Progenitor cell of endocrine pancreas (in vitro differentiated cells): Measurements from ENCODE around the gene JAM2. TPM values are rescaled to one million over a fixed set of nuclear protein-coding genes. Genes with fewer than 3 reads are reported as not detected.

ENCODE experiments used
- DNase-seq: peaks from one replicate; pipeline ENCODE4 v3.0.0; 2021; ENCODE audit warnings: low spot score; ENCODE audit not compliant: unreplicated experiment
- H3K27ac Mint-ChIP-seq: 2 replicates; pipeline ENCODE4 v1.8.0; 2021; ENCODE audit warnings: mild to moderate bottlenecking, moderate library complexity, mixed read lengths
- H3K27me3 Mint-ChIP-seq: 2 replicates; pipeline ENCODE4 v1.8.0; 2021; ENCODE audit warnings: mixed read lengths
- H3K36me3 Mint-ChIP-seq: 2 replicates; pipeline ENCODE4 v1.8.0; 2022; ENCODE audit warnings: mixed read lengths; ENCODE audit not compliant: insufficient read depth
- H3K4me1 Mint-ChIP-seq: 2 replicates; pipeline ENCODE4 v1.8.0; 2021; ENCODE audit warnings: low read depth, mixed read lengths
- H3K4me3 Mint-ChIP-seq: 2 replicates; pipeline ENCODE4 v1.8.0; 2021; ENCODE audit warnings: low read depth, mild to moderate bottlenecking, moderate library complexity, mixed read lengths
- H3K9me3 Mint-ChIP-seq: 2 replicates; pipeline ENCODE4 v1.8.0; 2021; ENCODE audit warnings: low read depth, mixed read lengths
- CTCF ChIP-seq: fragments of 200-600 bp; sonication (generic); IDR thresholded peaks from one replicate; pipeline ENCODE4 v1.5.0; 2021; ENCODE audit warnings: antibody characterized with exemption, mild to moderate bottlenecking; ENCODE audit not compliant: unreplicated experiment
- total RNA-seq: library from RNA; stranded (reverse); gene quantifications from 2 replicates; pipeline ENCODE4 v1.2.1, GENCODE V29; 2021

The JAM2 gene
- total RNA-seq, 1 donor from 2014 or later, result 2.4 TPM

GRCh38 chr21:25717491-25718147, 78.6 kb downstream of the JAM2 start:
- H3K4me3 Mint-ChIP-seq, result no peak overlapping the region

GRCh38 chr21:25721987-25722386, 82.9 kb downstream of the JAM2 start:
- Mint-ChIP-seq H3K4me3 (no peak overlapping the region), H3K27me3 (no peaks in the 10 kb centered on the region), H3K9me3 (no peaks in the 10 kb centered on the region), H3K36me3 (peaks cover 15% of the 10 kb centered on the region), H3K4me1 (no peaks in the 10 kb centered on the region), H3K27ac (no peak overlapping the region)
- TF ChIP-seq CTCF, result no peak
- no peak for DNase-seq

More at GRCh38 chr21:25717491-25718147, 78.6 kb downstream of the JAM2 start:
- TF ChIP-seq CTCF, result no peak
- no peak for DNase-seq
- no peak overlapping the region for H3K27ac Mint-ChIP-seq
- no peaks in the 10 kb centered on the region for H3K4me1 Mint-ChIP-seq
- H3K36me3 Mint-ChIP-seq, result peaks cover 2% of the 10 kb centered on the region
- no peaks in the 10 kb centered on the region for H3K9me3 Mint-ChIP-seq
- no peaks in the 10 kb centered on the region for H3K27me3 Mint-ChIP-seq

- Mint-ChIP-seq H3K27ac (no peak overlapping the region), H3K36me3 (peaks cover 15% of the 10 kb centered on the region), H3K27me3 (no peaks in the 10 kb centered on the region), H3K4me1 (no peaks in the 10 kb centered on the region), H3K9me3 (no peaks in the 10 kb centered on the region), H3K4me3 (no peak overlapping the region)
- DNase-seq, result no peak
- no peak for TF ChIP-seq CTCF
Measured at GRCh38 chr21:25722631-25723030, 83.6 kb downstream of the JAM2 start.

- H3K4me1 Mint-ChIP-seq, result peaks cover 21% of the 10 kb centered on the region
- H3K4me3 Mint-ChIP-seq, result no peak overlapping the region
- H3K27me3 Mint-ChIP-seq, result no peaks in the 10 kb centered on the region
- peak overlapping the region; percentile 67 for H3K27ac Mint-ChIP-seq
- no peak for TF ChIP-seq CTCF
- no peak for DNase-seq
- no peaks in the 10 kb centered on the region for H3K9me3 Mint-ChIP-seq
- H3K36me3 Mint-ChIP-seq, result peaks cover 7% of the 10 kb centered on the region
Measured at GRCh38 chr21:25732091-25732760, 93.2 kb downstream of the JAM2 start.

GRCh38 chr21:25733859-25734653, 95.0 kb downstream of the JAM2 start:
- Mint-ChIP-seq H3K4me1 (peaks cover 24% of the 10 kb centered on the region), H3K9me3 (no peaks in the 10 kb centered on the region), H3K36me3 (peaks cover 1% of the 10 kb centered on the region), H3K27me3 (no peaks in the 10 kb centered on the region), H3K27ac (peak overlapping the region; percentile 100), H3K4me3 (peak overlapping the region; percentile 99)
- TF ChIP-seq CTCF, result no peak
- no peak for DNase-seq
